OCI-LY7 (cell line): Measurements from ENCODE around the gene WFS1. TPM values are rescaled to one million over a fixed set of nuclear protein-coding genes. Genes with fewer than 3 reads are reported as not detected.

Experiments used
- BruUV-seq: library from RNA; stranded (reverse); fragments of 400-500 nt; replicated peaks from 2 replicates; lab custom pipeline; 2021; lab: Mats Ljungman, UMichigan
- CTCF ChIA-PET: fragments of 300-600 bp; sonication (Branson Sonifier 250); formaldehyde crosslinking; loops from one replicate; lab custom pipeline; 2022; ENCODE audit warnings: antibody characterized with exemption; ENCODE audit not compliant: unreplicated experiment; lab: Charles Lee
- POLR2A ChIA-PET: fragments of 300-600 bp; sonication (Branson Sonifier 250); formaldehyde crosslinking; loops from one replicate; lab custom pipeline; 2022; ENCODE audit warnings: antibody characterized with exemption; lab: Charles Lee
- DNase-seq: peaks from one replicate; pipeline ENCODE4 v3.0.0-alpha.2; 2015; ENCODE audit warnings: low spot score
- H2AFZ ChIP-seq: fragments of 200-600 bp; sonication (generic), shearing (Covaris generic); 2 replicates; pipeline ENCODE4 v1.6.1; 2014; ENCODE audit warnings: mild to moderate bottlenecking, antibody characterized with exemption, low read length, moderate library complexity
- H3K27ac ChIP-seq: fragments of 200-600 bp; sonication (generic); 2 replicates; pipeline ENCODE4 v1.5.1; 2014; ENCODE audit warnings: mixed run types, low read depth, mild to moderate bottlenecking, moderate library complexity, low read length, inconsistent platforms; ENCODE audit not compliant: poor library complexity, severe bottlenecking
- H3K36me3 ChIP-seq: fragments of 200-600 bp; sonication (generic); 2 replicates; pipeline ENCODE4 v1.6.1; 2014; ENCODE audit warnings: mild to moderate bottlenecking, antibody characterized with exemption, low read length, moderate library complexity, mixed read lengths; ENCODE audit not compliant: insufficient read depth
- H3K4me1 ChIP-seq: fragments of 200-600 bp; sonication (generic); 2 replicates; pipeline ENCODE4 v1.5.1; 2014; ENCODE audit warnings: mild to moderate bottlenecking, low read length; ENCODE audit not compliant: insufficient read depth, poor library complexity, severe bottlenecking
- H3K4me2 ChIP-seq: fragments of 200-600 bp; sonication (generic); 2 replicates; pipeline ENCODE4 v1.6.1; 2014; ENCODE audit warnings: mild to moderate bottlenecking, low read length
- H3K4me3 ChIP-seq: fragments of 200-600 bp; sonication (generic); 2 replicates; pipeline ENCODE4 v1.5.1; 2014; ENCODE audit warnings: mild to moderate bottlenecking, low read depth, low read length; ENCODE audit not compliant: poor library complexity, severe bottlenecking
- H3K79me2 ChIP-seq: fragments of 200-600 bp; sonication (generic); 2 replicates; pipeline ENCODE4 v1.6.1; 2016; ENCODE audit warnings: low read depth, mild to moderate bottlenecking, low read length, moderate library complexity, mixed read lengths; ENCODE audit not compliant: insufficient read depth
- H3K9me2 ChIP-seq: fragments of 200-600 bp; sonication (generic); 2 replicates; pipeline ENCODE4 v1.6.1; 2016; ENCODE audit warnings: mild to moderate bottlenecking, low read length, mixed read lengths; ENCODE audit not compliant: insufficient read depth
- H3K9me3 ChIP-seq: fragments of 200-600 bp; sonication (generic); 2 replicates; pipeline ENCODE4 v1.6.1; 2014; ENCODE audit warnings: mild to moderate bottlenecking, mixed run types, low read length, mixed read lengths
- H4K20me1 ChIP-seq: fragments of 200-600 bp; sonication (generic); 2 replicates; pipeline ENCODE4 v1.6.1; 2014; ENCODE audit warnings: mild to moderate bottlenecking, antibody characterized with exemption, low read length, moderate library complexity, mixed read lengths; ENCODE audit not compliant: insufficient read depth
- CTCF ChIP-seq: fragments of 200-600 bp; sonication (generic); conservative IDR thresholded peaks from 2 replicates; pipeline ENCODE4 v1.5.1; 2014; ENCODE audit warnings: mild to moderate bottlenecking, antibody characterized with exemption, low read length, moderate library complexity, mixed read lengths
- EZH2phosphoT487 ChIP-seq: fragments of 200-600 bp; sonication (generic); IDR thresholded peaks from 2 replicates; pipeline ENCODE4 v1.6.1; 2018; ENCODE audit warnings: low read depth, borderline replicate concordance, mild to moderate bottlenecking, mixed run types, antibody characterized with exemption, low read length, moderate library complexity, mixed read lengths
- intact Hi-C: fragments of 100-400 bp; cut with micrococcal nuclease; formaldehyde crosslinking; loops from one replicate; pipeline ENCODE4 v1.10.0; 2022; ENCODE audit not compliant: unreplicated experiment
- total RNA-seq, 2 experiments: library from RNA; depleted of rRNA in 1 of 2; stranded (reverse); fragments of >200 nt in 1 of 2; shearing (Covaris generic) in 1 of 2; gene quantifications; 2 replicates each; pipeline ENCODE4 v1.2.3, GENCODE V29; 2014 to 2022

WFS1 gene
- total RNA-seq, 2 experiments from 2014 or later = 6.1 to 14.5 TPM

DNA sequence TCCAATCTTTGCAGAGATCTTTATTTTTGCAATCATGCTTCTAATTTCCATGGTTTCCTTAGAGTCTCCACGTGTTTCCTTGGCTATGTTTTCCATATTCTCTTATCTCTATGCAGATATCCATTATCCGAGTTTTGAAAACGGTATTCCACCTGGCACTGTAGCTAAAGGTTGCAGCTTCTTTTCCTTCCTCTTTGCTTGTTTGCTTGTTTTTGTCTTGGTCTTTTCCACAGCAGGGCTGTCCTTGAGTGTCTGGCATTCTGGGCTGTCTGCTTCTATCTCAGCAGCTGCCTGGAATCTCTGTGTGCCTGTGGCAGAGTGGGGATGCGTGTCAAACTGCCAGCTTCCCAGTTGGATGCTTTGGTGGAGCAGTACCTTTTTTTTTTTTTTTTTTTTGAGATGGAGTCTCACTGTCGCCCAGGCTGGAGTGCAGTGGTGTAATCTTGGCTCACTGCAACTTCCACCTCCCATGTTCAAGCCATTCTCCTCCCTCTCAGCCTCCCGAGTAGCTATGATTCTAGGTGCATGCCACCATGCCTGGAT, 46.9 kb downstream of the WFS1 start:
- DNase-seq = no peak
- Histone ChIP-seq H3K9me2 (no peaks in the 10 kb centered on the region), H3K4me1 (no peaks in the 10 kb centered on the region), H2AFZ (no peak overlapping the region), H3K4me3 (no peak overlapping the region), H3K79me2 (no peaks in the 10 kb centered on the region), H3K36me3 (no peaks in the 10 kb centered on the region), H3K27ac (no peak overlapping the region), H4K20me1 (no peaks in the 10 kb centered on the region), H3K4me2 (no peak overlapping the region), H3K9me3 (no peaks in the 10 kb centered on the region)
- intact Hi-C loops = no loop called here
- CTCF ChIA-PET = no interaction called here
- BruUV-seq = no TSS peak
- TF ChIP-seq CTCF (no peak), EZH2phosphoT487 (no peak)
- POLR2A ChIA-PET = no interaction called here

- Histone ChIP-seq H3K79me2 (no peaks in the 10 kb centered on the region), H3K9me2 (no peaks in the 10 kb centered on the region), H3K27ac (no peak overlapping the region), H2AFZ (no peak overlapping the region), H3K9me3 (no peaks in the 10 kb centered on the region), H3K36me3 (no peaks in the 10 kb centered on the region), H3K4me1 (peaks cover 8% of the 10 kb centered on the region), H3K4me3 (no peak overlapping the region), H3K4me2 (no peak overlapping the region), H4K20me1 (no peaks in the 10 kb centered on the region)
- CTCF ChIA-PET = no interaction called here
- POLR2A ChIA-PET = no interaction called here
- DNase-seq = no peak
- intact Hi-C loops = no loop called here
- TF ChIP-seq CTCF (no peak), EZH2phosphoT487 (no peak)
- BruUV-seq = no TSS peak
These were observed 48.6 kb downstream of the WFS1 start for GRCh38 chr4:6318206-6318605.

- Histone ChIP-seq H3K79me2 (no peaks in the 10 kb centered on the region), H3K27ac (no peak overlapping the region), H3K9me3 (no peaks in the 10 kb centered on the region), H3K4me3 (no peak overlapping the region), H3K36me3 (no peaks in the 10 kb centered on the region), H3K4me2 (no peak overlapping the region), H3K9me2 (no peaks in the 10 kb centered on the region), H3K4me1 (peaks cover 8% of the 10 kb centered on the region), H2AFZ (no peak overlapping the region), H4K20me1 (no peaks in the 10 kb centered on the region)
- POLR2A ChIA-PET = interaction anchor here (1.1 kb wide), 1 partner anchor 43 kb away, joined by 3 read pairs; no protein-coding TSS in a partner anchor
- no peak for DNase-seq
- no TSS peak for BruUV-seq
- CTCF ChIA-PET = no interaction called here
- intact Hi-C loops = no loop called here
- TF ChIP-seq EZH2phosphoT487 (no peak), CTCF (no peak)
These were observed 50.0 kb downstream of the WFS1 start for GRCh38 chr4:6319530-6320150.
